Omental fat pad (tissue), 4 donors: ENCODE results near the gene PDE4D. TPM values are rescaled to one million over a fixed set of nuclear protein-coding genes. Genes with fewer than 3 reads are reported as not detected.

Source experiments
- ATAC-seq: fragments of 150-250 bp; one replicate; pipeline ENCODE4 v1.9.1; 2016; ENCODE audit warnings: mild to moderate bottlenecking, moderate library complexity; ENCODE audit not compliant: low FRiP score
- DNase-seq: peaks from one replicate; pipeline ENCODE4 v3.0.0-alpha.2; 2019; ENCODE audit warnings: low spot score
- total RNA-seq, 4 donors: library from RNA; depleted of rRNA; stranded (reverse); fragments of >200 nt; gene quantifications; one replicate each; pipeline ENCODE4 v1.1.0, GENCODE V29; 2016
- TF ChIP-seq, protein P1 (sequence below), 3 donors: fragments of 450-650 bp; IDR thresholded peaks; one replicate each; pipeline ENCODE4 v1.5.1; 2016 to 2017; ENCODE audit warnings: antibody characterized with exemption in 3 of 3, mild to moderate bottlenecking in 3 of 3, moderate library complexity in 2 of 3

The PDE4D gene
- total RNA-seq, 4 donors from 2014 or later: 32.5 to 94.8 (median 43.2) TPM

DNA sequence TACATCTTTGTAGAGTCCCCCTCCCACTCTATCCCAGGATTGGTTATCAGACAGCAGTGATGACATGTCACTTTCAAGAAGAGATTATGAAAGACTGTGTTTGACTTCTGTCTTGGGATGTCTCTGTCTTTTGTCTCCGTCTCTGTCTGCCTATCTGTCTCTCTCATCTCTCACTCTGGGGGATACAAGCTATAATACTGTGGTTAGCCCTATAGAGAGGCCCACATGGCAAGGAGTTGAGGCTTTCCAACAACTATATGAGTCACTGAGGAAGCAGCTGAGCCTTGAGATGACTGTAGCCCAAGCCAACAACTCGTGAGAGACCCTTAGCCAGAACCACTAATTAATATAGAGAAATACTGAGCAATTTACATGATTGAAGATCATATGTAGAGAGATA is 284.8 kb downstream of the PDE4D start:
- TF ChIP-seq, protein P1, sequence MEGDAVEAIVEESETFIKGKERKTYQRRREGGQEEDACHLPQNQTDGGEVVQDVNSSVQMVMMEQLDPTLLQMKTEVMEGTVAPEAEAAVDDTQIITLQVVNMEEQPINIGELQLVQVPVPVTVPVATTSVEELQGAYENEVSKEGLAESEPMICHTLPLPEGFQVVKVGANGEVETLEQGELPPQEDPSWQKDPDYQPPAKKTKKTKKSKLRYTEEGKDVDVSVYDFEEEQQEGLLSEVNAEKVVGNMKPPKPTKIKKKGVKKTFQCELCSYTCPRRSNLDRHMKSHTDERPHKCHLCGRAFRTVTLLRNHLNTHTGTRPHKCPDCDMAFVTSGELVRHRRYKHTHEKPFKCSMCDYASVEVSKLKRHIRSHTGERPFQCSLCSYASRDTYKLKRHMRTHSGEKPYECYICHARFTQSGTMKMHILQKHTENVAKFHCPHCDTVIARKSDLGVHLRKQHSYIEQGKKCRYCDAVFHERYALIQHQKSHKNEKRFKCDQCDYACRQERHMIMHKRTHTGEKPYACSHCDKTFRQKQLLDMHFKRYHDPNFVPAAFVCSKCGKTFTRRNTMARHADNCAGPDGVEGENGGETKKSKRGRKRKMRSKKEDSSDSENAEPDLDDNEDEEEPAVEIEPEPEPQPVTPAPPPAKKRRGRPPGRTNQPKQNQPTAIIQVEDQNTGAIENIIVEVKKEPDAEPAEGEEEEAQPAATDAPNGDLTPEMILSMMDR (IDR thresholded peaks at IDR 0.05): no peak
- DNase-seq (no peak), ATAC-seq (no peak)

DNA sequence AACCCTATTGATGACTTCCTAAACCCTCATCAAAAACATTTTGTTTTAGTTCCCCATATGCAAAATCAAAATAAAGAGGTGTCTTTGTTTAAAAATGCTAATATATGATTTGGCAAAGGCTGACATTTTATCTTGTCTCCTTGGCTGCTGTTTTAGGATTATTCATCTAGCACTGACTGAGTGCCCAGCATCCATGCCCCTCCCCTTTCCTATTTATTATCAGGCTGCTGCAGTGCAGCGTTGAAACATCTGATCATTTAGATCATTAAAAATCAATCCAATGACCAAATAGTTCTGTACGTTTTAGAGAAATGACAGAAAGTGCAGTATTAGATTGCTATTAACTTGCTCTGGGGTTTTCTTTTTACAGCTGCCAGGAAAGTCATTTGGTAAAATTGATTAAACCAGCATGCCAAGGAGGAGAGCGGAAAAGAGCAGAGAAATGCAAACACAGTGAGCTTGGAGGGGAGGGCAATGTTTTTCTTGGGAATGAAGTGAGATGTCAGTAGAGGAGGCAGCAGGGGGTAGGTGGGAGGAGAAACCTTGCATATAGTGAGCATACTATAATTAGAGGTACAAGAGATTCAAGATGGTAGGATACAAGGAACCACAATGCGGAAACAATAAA is 286.3 kb downstream of the PDE4D start:
- peak; percentile 55 for ATAC-seq
- TF ChIP-seq, protein P1 (IDR thresholded peaks at IDR 0.05): no peak
- DNase-seq: no peak

DNA sequence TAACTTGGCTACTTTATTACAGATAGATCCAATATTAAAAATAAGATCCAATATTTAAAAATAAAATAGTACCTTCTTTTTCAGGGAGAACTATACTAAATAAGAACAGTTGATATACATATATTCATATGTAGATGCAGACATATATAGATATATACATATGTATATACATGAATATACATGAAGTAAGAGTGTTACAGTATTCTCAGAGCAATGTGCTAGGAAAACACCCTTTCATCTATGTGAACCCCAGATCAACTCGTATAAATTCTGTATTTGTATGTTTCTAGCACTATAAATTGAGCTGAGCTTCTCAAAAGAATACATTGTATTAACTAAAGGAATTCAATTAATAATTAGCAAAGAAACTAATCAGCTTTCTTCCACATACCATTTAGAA is 287.6 kb downstream of the PDE4D start:
- ATAC-seq: no peak
- no peak for DNase-seq
- TF ChIP-seq, protein P1 (IDR thresholded peaks at IDR 0.05): no peak

DNA sequence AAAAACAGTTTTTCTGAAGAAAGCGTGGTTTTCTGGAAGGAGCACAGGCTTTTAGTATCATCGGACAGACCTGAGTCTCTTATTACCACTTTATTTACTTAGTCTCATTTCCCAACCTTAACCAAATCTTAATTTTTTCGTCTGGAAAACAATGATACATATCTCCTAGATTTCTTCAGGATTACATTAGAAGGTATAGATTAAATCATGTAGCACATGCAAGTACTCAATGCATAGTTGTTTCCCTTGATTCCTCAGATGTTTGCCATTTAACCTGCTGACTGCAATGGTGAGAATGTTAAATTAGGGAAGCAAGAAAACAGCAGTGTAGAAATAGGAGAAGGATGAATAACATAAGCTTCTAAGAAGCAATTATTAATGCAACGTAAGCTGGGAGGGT is 289.4 kb downstream of the PDE4D start:
- ATAC-seq: no peak
- TF ChIP-seq, protein P1 (IDR thresholded peaks at IDR 0.05): no peak
- no peak for DNase-seq

DNA sequence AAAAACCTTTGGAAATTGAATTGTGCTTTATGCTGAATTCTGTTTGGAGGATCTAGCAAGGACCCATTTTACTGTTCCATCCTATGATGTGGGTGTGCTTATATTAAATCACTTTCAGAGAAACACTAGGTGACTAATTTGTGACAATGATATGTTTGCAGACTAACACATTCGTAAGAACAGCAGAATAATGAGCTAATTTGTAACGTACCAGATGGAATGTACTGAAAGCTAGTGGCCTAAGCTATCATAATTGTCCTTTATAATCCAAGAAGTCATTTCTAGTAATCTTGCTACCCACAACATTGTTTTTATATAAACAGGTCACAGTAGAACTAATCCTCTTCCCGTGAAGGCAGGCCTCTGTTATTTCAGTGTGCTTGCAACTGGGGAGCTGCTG is 292.5 kb downstream of the PDE4D start:
- DNase-seq: no peak
- TF ChIP-seq, protein P1 (IDR thresholded peaks at IDR 0.05): no peak
- no peak for ATAC-seq

DNA sequence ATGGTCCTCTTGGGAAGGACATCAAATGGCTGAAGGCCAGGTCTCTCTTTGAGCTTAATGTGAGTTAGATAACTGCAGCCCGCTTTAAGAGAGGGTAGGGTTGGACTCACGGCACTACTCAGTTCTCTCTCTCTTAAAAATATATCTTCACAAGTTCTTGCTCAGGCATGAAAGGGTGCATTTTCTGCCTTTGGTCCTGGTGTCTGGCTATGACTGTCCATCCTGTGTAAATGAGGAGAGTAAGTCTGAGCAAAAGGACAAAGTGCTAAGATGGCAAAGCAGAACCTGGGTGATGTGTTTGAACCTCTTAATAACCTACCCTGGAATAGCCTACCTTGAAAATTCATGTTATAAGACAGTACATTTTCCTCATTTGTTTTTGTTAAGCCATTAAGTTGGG is 293.4 kb downstream of the PDE4D start:
- TF ChIP-seq, protein P1 (IDR thresholded peaks at IDR 0.05): no peak
- no peak for ATAC-seq
- DNase-seq: no peak

DNA sequence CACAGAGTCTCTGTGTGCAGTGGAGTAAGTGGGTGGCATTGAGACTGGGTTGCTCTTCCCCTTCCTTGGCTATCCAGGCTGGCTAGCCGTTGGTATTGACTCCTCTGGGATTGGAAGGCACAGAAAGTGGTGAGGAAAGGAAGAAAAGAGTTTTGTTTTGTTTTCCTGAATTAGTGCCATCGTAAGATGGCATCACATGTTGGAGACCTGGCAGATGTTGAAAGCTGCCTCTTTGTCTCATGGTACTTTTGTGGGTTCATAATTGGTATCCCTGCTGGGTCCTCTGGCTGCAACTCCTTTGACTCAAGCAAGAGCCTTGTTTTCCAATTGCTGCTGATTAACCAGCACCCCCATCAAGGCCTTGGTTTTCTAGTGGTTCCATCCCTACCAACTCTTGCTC is 293.8 kb downstream of the PDE4D start:
- no peak for ATAC-seq
- DNase-seq: no peak
- TF ChIP-seq, protein P1 (IDR thresholded peaks at IDR 0.05): no peak
